ENCODE data around the gene NOS1AP.

Gene NOS1AP

GRCh38 chr1:162220009-162220539, 150.6 kb downstream of the NOS1AP start:
- no peak for DNase-seq (ENCODE audit: low spot score)

GRCh38 chr1:162222014-162222413, 152.5 kb downstream of the NOS1AP start:
- no peak for DNase-seq (ENCODE audit: low spot score)

GRCh38 chr1:162222730-162223129, 153.2 kb downstream of the NOS1AP start:
- no peak for DNase-seq (ENCODE audit: low spot score)

GRCh38 chr1:162223488-162223887, 154.0 kb downstream of the NOS1AP start:
- peak; percentile 24 for DNase-seq (ENCODE audit: low spot score)

GRCh38 chr1:162224267-162224666, 154.8 kb downstream of the NOS1AP start:
- no peak for DNase-seq (ENCODE audit: low spot score)

- no peak for DNase-seq (ENCODE audit: low spot score)
These were observed 159.1 kb downstream of the NOS1AP start for GRCh38 chr1:162228586-162228985.

GRCh38 chr1:162229549-162229948, 160.1 kb downstream of the NOS1AP start:
- no peak for DNase-seq (ENCODE audit: low spot score)

- no peak for DNase-seq (ENCODE audit: low spot score)
These were observed 160.6 kb downstream of the NOS1AP start for GRCh38 chr1:162230096-162230495.

- no peak for DNase-seq (ENCODE audit: low spot score)
These were observed 161.0 kb downstream of the NOS1AP start for GRCh38 chr1:162230517-162230916.

- DNase-seq (ENCODE audit: low spot score): no peak
These were observed 162.7 kb downstream of the NOS1AP start for GRCh38 chr1:162232034-162232711.

- no peak for DNase-seq (ENCODE audit: low spot score)
These were observed 163.6 kb downstream of the NOS1AP start for GRCh38 chr1:162233066-162233465.

- DNase-seq (ENCODE audit: low spot score): no peak
These were observed 164.4 kb downstream of the NOS1AP start for GRCh38 chr1:162233937-162234336.

- no peak for DNase-seq (ENCODE audit: low spot score)
These were observed 165.1 kb downstream of the NOS1AP start for GRCh38 chr1:162234571-162234970.

- no peak for DNase-seq (ENCODE audit: low spot score)
These were observed 165.8 kb downstream of the NOS1AP start for GRCh38 chr1:162235241-162235800.

- DNase-seq (ENCODE audit: low spot score): no peak
These were observed 166.7 kb downstream of the NOS1AP start for GRCh38 chr1:162236201-162236600.

GRCh38 chr1:162236618-162237017, 167.1 kb downstream of the NOS1AP start:
- no peak for DNase-seq (ENCODE audit: low spot score)

GRCh38 chr1:162240577-162240976, 171.1 kb downstream of the NOS1AP start:
- DNase-seq (ENCODE audit: low spot score): no peak

GRCh38 chr1:162242804-162243203, 173.3 kb downstream of the NOS1AP start:
- no peak for DNase-seq (ENCODE audit: low spot score)

GRCh38 chr1:162248854-162249535, 179.5 kb downstream of the NOS1AP start:
- no peak for DNase-seq (ENCODE audit: low spot score)

- DNase-seq (ENCODE audit: low spot score): no peak
These were observed 180.7 kb downstream of the NOS1AP start for GRCh38 chr1:162250004-162250730.

- DNase-seq (ENCODE audit: low spot score): no peak
These were observed 181.6 kb downstream of the NOS1AP start for GRCh38 chr1:162251102-162251501.

- DNase-seq (ENCODE audit: low spot score): no peak
These were observed 182.7 kb downstream of the NOS1AP start for GRCh38 chr1:162252214-162252613.

- DNase-seq (ENCODE audit: low spot score): no peak
These were observed 184.3 kb downstream of the NOS1AP start for GRCh38 chr1:162253790-162254189.

Measured in LoVo (cell line).